Body of pancreas (tissue), 4 donors: ENCODE data around the gene CDC42BPA. TPM values are rescaled to one million over a fixed set of nuclear protein-coding genes. Genes with fewer than 3 reads are reported as not detected.

Experiments used
- ATAC-seq: fragments of 150-250 bp; one replicate; pipeline ENCODE4 v1.9.1; 2016
- DNase-seq, 4 donors: peaks; one replicate each; pipeline ENCODE4 v3.0.0-alpha.2; 2019
- H3K27ac ChIP-seq, 4 donors: fragments of 200-600 bp; sonication (generic); 1 replicate in 3 of 4; 2 replicates in 1 of 4; pipeline versions ENCODE4 v1.5.1 to v1.6.1; 2016 to 2019; ENCODE audit warnings: mild to moderate bottlenecking in 1 of 4, mixed read lengths in 1 of 4, moderate library complexity in 1 of 4
- H3K27me3 ChIP-seq, 2 donors: fragments of 200-600 bp; sonication (generic); one replicate each; pipeline ENCODE4 v1.6.0; 2016; ENCODE audit warnings: mild to moderate bottlenecking in 1 of 2
- H3K36me3 ChIP-seq, 2 donors: fragments of 200-600 bp; sonication (generic); replicated peaks in 1 of 2; 2 replicates each; pipeline ENCODE4 v1.5.1; 2016; ENCODE audit warnings: low read depth in 2 of 2; ENCODE audit not compliant: insufficient read depth in 1 of 2
- H3K4me1 ChIP-seq: fragments of 200-600 bp; sonication (generic); one replicate; pipeline ENCODE4 v1.6.0; 2016
- H3K4me3 ChIP-seq, 2 donors: fragments of 200-600 bp; sonication (generic); 1 replicate in 1 of 2; 2 replicates in 1 of 2; pipeline ENCODE4 v1.5.1; 2016 to 2019
- H3K9me3 ChIP-seq, 3 donors: fragments of 200-600 bp; sonication (generic); 1 replicate in 2 of 3; 2 replicates in 1 of 3; pipeline ENCODE4 v1.5.1; 2016
- CTCF ChIP-seq, 7 experiments: fragments of 450-650 bp in 4 of 7; fragments of 200-600 bp in 3 of 7; sonication (generic) in 3 of 7; IDR thresholded peaks; one replicate each; pipeline ENCODE4 v1.5.1; 2016 to 2019; ENCODE audit warnings: antibody characterized with exemption in 7 of 7
- POLR2A ChIP-seq, 3 donors: fragments of 450-650 bp; IDR thresholded peaks; one replicate each; pipeline ENCODE4 v1.6.1; 2016; ENCODE audit warnings: antibody characterized with exemption in 3 of 3, mild to moderate bottlenecking in 2 of 3
- WGBS, 2 donors: methylation state at CpG; one replicate each; pipeline ENCODE4 v1.1.5; 2017; 5-methylcytosine and 5-hydroxymethylcytosine counted together
- intact Hi-C: fragments of 100-400 bp; cut with DNase I; formaldehyde crosslinking; loops from one replicate; pipeline ENCODE4 v1.15.1; 2023
- total RNA-seq, 2 donors: library from RNA; depleted of rRNA; stranded (reverse); fragments of >200 nt; gene quantifications; one replicate each; pipeline ENCODE4 v1.1.0, GENCODE V29; 2016

CDC42BPA gene
- total RNA-seq, 2 donors from 2014 or later, result 35.9 to 37.6 TPM

DNA sequence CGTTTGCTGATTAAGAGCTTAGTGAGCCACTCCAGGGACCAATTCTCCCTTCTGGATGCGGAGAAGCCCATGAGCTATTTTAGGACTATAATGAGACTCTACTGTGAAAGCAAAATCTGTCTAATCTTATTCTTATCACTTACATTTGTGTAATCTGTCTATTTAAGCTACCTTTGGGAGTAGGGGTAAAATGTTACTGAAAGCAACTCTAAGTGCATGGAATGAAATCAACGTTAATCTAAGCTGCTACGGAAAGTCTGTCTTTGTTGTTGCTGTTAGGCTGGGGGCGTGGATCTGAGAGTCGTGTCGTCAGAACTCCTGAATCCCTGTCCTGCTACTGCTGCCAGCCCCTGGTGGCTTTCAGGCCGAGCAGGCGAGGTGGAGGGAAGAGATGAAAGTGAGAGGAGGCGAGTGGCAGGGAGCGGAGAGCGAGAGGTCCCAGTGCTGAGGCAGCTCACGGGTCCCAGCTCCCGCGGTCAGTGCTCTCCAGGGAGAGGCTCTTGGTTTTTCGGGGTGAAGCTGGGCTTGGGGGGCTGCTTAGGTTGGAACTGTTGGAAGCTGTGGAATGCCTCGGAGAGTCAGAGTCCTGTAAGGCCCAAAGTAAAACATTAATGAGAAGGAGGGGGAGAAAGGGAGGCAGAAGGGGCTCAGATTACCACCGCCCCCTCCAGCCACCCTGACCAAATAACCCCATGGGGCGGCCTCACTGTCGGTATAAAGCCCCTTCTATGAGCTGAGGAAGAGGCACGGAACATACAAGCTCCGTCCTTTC, 324.3 kb downstream of the CDC42BPA start:
- no peak for DNase-seq
- H3K27me3 ChIP-seq, result no peaks in the 10 kb centered on the region
- no peaks in the 10 kb centered on the region for H3K9me3 ChIP-seq
- WGBS, 2 donors, result 80 to 87% methylated on average over 22 of the region's 22 CpGs
- ATAC-seq, result no peak
- H3K27ac ChIP-seq, result no peak overlapping the region
- H3K4me3 ChIP-seq, result no peak overlapping the region
- H3K4me1 ChIP-seq, result peaks cover 24% of the 10 kb centered on the region
- no peak for TF ChIP-seq POLR2A (IDR thresholded peaks at IDR 0.05)
- TF ChIP-seq CTCF (IDR thresholded peaks at IDR 0.05), result no peak
- no peaks in the 10 kb centered on the region for H3K36me3 ChIP-seq
- intact Hi-C loops, result no loop called here

DNA sequence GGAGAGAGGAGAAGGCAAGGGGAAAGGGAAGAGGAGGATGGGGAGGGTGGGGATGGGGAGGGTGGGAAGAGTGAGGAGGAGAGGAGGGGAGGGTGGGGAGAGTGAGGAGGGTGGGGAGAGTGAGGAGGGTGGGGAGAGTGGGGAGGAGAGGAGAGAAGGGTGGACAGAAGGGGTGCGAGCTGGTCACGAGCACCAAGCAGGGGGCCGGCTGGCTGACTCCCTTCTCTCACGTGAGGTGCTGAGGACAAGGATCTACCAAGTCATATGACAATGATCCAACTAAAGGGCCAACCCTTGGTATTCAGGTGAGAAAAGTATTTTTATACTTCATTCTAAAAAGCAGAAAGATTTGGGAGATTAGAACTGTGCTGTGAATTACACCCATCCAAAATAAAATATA, 326.4 kb downstream of the CDC42BPA start:
- Histone ChIP-seq H3K9me3 (no peaks in the 10 kb centered on the region), H3K27ac (no peak overlapping the region), H3K27me3 (no peaks in the 10 kb centered on the region), H3K4me1 (peaks cover 41% of the 10 kb centered on the region), H3K36me3 (no peaks in the 10 kb centered on the region), H3K4me3 (no peak overlapping the region)
- no peak for ATAC-seq
- no peak for DNase-seq
- WGBS, 2 donors, result 88 to 93% methylated on average over 4 of the region's 4 CpGs
- TF ChIP-seq POLR2A (IDR thresholded peaks at IDR 0.05) (no peak), CTCF (IDR thresholded peaks at IDR 0.05) (no peak)
- intact Hi-C loops, result no loop called here

GRCh38 chr1:226990133-226990716, 328.1 kb downstream of the CDC42BPA start:
- H3K4me1 ChIP-seq, result peaks cover 41% of the 10 kb centered on the region
- H3K36me3 ChIP-seq, result peaks cover 3 to 4% of the 10 kb centered on the region in 2 donors
- intact Hi-C loops, result no loop called here
- H3K27ac ChIP-seq, result peak overlapping the region; percentile 5 to 69 (median 61)
- TF ChIP-seq POLR2A (IDR thresholded peaks at IDR 0.05), result no peak
- TF ChIP-seq CTCF (IDR thresholded peaks at IDR 0.05), result no peak
- DNase-seq, result peak; percentile 45 to 65 (median 55)
- peak; percentile 54 for ATAC-seq
- no peaks in the 10 kb centered on the region for H3K27me3 ChIP-seq
- WGBS, 2 donors, result 38 to 41% methylated on average over 10 of the region's 10 CpGs
- no peaks in the 10 kb centered on the region for H3K9me3 ChIP-seq
- H3K4me3 ChIP-seq, result no peak overlapping the region

DNA sequence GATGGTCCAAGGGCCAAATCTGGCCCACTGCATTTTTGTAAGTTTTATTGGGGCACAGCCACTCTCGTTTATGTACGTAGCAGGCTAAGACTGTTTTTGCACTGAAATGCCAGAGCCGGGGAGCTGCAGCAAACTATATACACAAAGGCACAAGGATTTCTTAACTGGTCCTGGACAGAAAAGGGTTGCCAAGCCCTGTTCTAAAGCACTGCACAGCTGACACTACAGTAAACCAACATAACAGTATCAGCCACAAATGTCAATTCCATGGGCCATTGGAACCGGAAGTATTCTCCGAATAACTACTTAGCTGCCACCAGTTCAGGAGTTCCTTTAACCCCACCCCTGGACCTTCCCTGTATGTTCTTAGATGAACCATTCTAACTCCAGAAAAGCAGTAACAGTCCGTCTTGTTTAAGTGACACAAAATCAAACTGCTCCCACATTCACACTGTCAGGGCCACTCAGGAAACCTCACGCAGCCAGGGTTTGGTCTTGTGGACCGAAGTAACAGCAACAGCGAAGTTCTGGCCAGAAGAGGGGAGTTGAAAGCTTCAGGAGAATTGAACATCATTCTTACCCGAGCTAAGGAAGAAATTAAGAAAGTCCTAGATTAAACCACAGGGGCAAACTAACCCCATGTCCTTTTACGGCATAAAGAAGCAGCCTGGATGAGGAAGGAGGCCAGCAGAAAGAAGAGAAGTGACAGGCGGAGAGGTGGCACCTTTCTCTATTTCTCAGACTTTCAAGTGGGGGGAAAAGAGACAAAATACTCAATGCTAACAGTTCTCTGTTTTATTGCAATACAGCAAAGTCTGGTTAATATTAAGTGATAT, 329.0 kb downstream of the CDC42BPA start:
- intact Hi-C loops, result no loop called here
- peaks cover 41% of the 10 kb centered on the region for H3K4me1 ChIP-seq
- H3K27me3 ChIP-seq, result no peaks in the 10 kb centered on the region
- no peaks in the 10 kb centered on the region for H3K9me3 ChIP-seq
- ATAC-seq (peak; percentile 49), DNase-seq (peak in 2 of 4 donors; percentile 19 to 47)
- peaks cover 7% of the 10 kb centered on the region in 2 donors for H3K36me3 ChIP-seq
- 40 to 47% methylated on average over 12 of the region's 12 CpGs for WGBS, 2 donors
- no peak overlapping the region for H3K4me3 ChIP-seq
- H3K27ac ChIP-seq, result peak overlapping the region in 3 of 4 donors; percentile 36 to 71 (median 65)
- TF ChIP-seq CTCF (IDR thresholded peaks at IDR 0.05) (no peak), POLR2A (IDR thresholded peaks at IDR 0.05) (no peak)
